Anterior cingulate cortex (tissue), 58 donors: Measurements from ENCODE around the gene FHOD3.
A peak's percentile ranks its signal among the peaks of the same experiment; 100 is the strongest.

Experiments
- DNase-seq, 58 donors: peaks; one replicate each; lab custom pipeline; 2025; lab: John Stamatoyannopoulos, UW

Gene FHOD3

GRCh38 chr18:36572135-36572856, 274.8 kb downstream of the FHOD3 start:
- DNase-seq = peak in 31 of 58 donors; percentile 7 to 66 (median 18)

GRCh38 chr18:36576339-36576738, 278.8 kb downstream of the FHOD3 start:
- DNase-seq = no peak

- no peak for DNase-seq
These were observed 281.6 kb downstream of the FHOD3 start for GRCh38 chr18:36578871-36579710.

- peak in 4 of 58 donors; percentile 10 to 61 (median 28) for DNase-seq
These were observed 282.8 kb downstream of the FHOD3 start for GRCh38 chr18:36580266-36580665.

GRCh38 chr18:36580874-36581750, 283.6 kb downstream of the FHOD3 start:
- no peak for DNase-seq

GRCh38 chr18:36582988-36583745, 285.7 kb downstream of the FHOD3 start:
- DNase-seq = peak in 5 of 58 donors; percentile 3 to 23 (median 9)

- DNase-seq = no peak
These were observed 292.5 kb downstream of the FHOD3 start for GRCh38 chr18:36589857-36590543.

- DNase-seq = no peak
These were observed 293.4 kb downstream of the FHOD3 start for GRCh38 chr18:36590621-36591580.

- no peak for DNase-seq
These were observed 294.8 kb downstream of the FHOD3 start for GRCh38 chr18:36592282-36592681.

GRCh38 chr18:36593001-36593400, 295.5 kb downstream of the FHOD3 start:
- no peak for DNase-seq

GRCh38 chr18:36593641-36594040, 296.1 kb downstream of the FHOD3 start:
- DNase-seq = no peak

GRCh38 chr18:36594621-36595020, 297.1 kb downstream of the FHOD3 start:
- DNase-seq = no peak

GRCh38 chr18:36595046-36595817, 297.7 kb downstream of the FHOD3 start:
- no peak for DNase-seq

GRCh38 chr18:36595818-36596215, 298.3 kb downstream of the FHOD3 start:
- no peak for DNase-seq

- DNase-seq = no peak
These were observed 300.1 kb downstream of the FHOD3 start for GRCh38 chr18:36597636-36598035.

GRCh38 chr18:36600548-36600947, 303.0 kb downstream of the FHOD3 start:
- no peak for DNase-seq

- no peak for DNase-seq
These were observed 303.8 kb downstream of the FHOD3 start for GRCh38 chr18:36601316-36601715.
